GM12878 (cell line): ENCODE data around the gene ARMC9. TPM values are rescaled to one million over a fixed set of nuclear protein-coding genes. Genes with fewer than 3 reads are reported as not detected.
A peak's percentile ranks its signal among the peaks of the same experiment; 100 is the strongest.

Experiments
- CBX3 ChIP-seq: fragments of 200-600 bp; sonication (generic); IDR thresholded peaks from 2 replicates; pipeline ENCODE4 v1.6.1; 2016; ENCODE audit warnings: low read depth, borderline replicate concordance
- CHD1 ChIP-seq: IDR thresholded peaks from 2 replicates; pipeline ENCODE4 v1.6.1; 2012; ENCODE audit warnings: low read depth, low read length, improper control_type of control experiment
- ESRRA ChIP-seq: IDR thresholded peaks from 2 replicates; pipeline ENCODE4 v1.6.1; 2012; ENCODE audit warnings: mild to moderate bottlenecking, low read length, improper control_type of control experiment
- EZH2 ChIP-seq: IDR thresholded peaks from 2 replicates; pipeline ENCODE4 v1.6.1; 2012; ENCODE audit warnings: low read depth, mild to moderate bottlenecking, control low read depth, inconsistent platforms, low read length, borderline replicate concordance; ENCODE audit not compliant: control insufficient read depth
- HCFC1 ChIP-seq: fragments of 150-350 bp; IDR thresholded peaks from 2 replicates; pipeline ENCODE4 v1.6.1; 2014; ENCODE audit warnings: low read length
- HDAC2 ChIP-seq: fragments of 200-600 bp; sonication (generic); IDR thresholded peaks from 2 replicates; pipeline ENCODE4 v1.6.1; 2017
- IKZF2 ChIP-seq, 2 experiments: fragments of 450-650 bp; IDR thresholded peaks; 2 replicates each; pipeline ENCODE4 v1.6.1; 2017; ENCODE audit warnings: mild to moderate bottlenecking in 2 of 2, moderate library complexity in 2 of 2
- JUND ChIP-seq: IDR thresholded peaks from 2 replicates; pipeline ENCODE4 v1.6.1; 2012; ENCODE audit warnings: low read depth, mild to moderate bottlenecking, low read length, improper control_type of control experiment, moderate library complexity
- MEF2A ChIP-seq: IDR thresholded peaks from 2 replicates; pipeline ENCODE4 v1.6.1; 2011; ENCODE audit warnings: low read depth, mild to moderate bottlenecking, low read length, moderate library complexity; ENCODE audit not compliant: insufficient read depth
- MEF2B ChIP-seq: fragments of 450-650 bp; IDR thresholded peaks from 2 replicates; pipeline ENCODE4 v1.6.1; 2018; ENCODE audit warnings: mild to moderate bottlenecking, moderate library complexity; ENCODE audit not compliant: partially characterized antibody, poor library complexity, severe bottlenecking
- MTA3 ChIP-seq: IDR thresholded peaks from 2 replicates; pipeline ENCODE4 v1.6.1; 2012; ENCODE audit warnings: low read length, inconsistent platforms, borderline replicate concordance
- NR2F1 ChIP-seq: fragments of 450-650 bp; conservative IDR thresholded peaks from 2 replicates; pipeline ENCODE4 v1.6.1; 2017; ENCODE audit warnings: mild to moderate bottlenecking
- POLR2A ChIP-seq: IDR thresholded peaks from 2 replicates; pipeline ENCODE4 v1.6.1; 2011; ENCODE audit warnings: low read depth, mild to moderate bottlenecking, low read length
- RAD51 ChIP-seq: fragments of 450-650 bp; IDR thresholded peaks from 2 replicates; pipeline ENCODE4 v1.6.1; 2016; ENCODE audit warnings: moderate library complexity, mild to moderate bottlenecking, inconsistent platforms
- RELA ChIP-seq: fragments of 450-650 bp; IDR thresholded peaks from 2 replicates; pipeline ENCODE4 v1.8.0; 2014; ENCODE audit warnings: borderline replicate concordance; ENCODE audit not compliant: partially characterized antibody
- SMAD1 ChIP-seq: fragments of 450-650 bp; IDR thresholded peaks from 2 replicates; pipeline ENCODE4 v1.6.1; 2018; ENCODE audit warnings: mild to moderate bottlenecking, low read depth; ENCODE audit not compliant: partially characterized antibody
- SREBF1 ChIP-seq: IDR thresholded peaks from 2 replicates; pipeline ENCODE4 v1.6.1; 2012; ENCODE audit warnings: mild to moderate bottlenecking, low read length
- TARDBP ChIP-seq: IDR thresholded peaks from 2 replicates; pipeline ENCODE4 v1.6.1; 2016; ENCODE audit warnings: borderline replicate concordance
- WRNIP1 ChIP-seq: IDR thresholded peaks from 2 replicates; pipeline ENCODE4 v1.6.1; 2011; ENCODE audit warnings: low read depth, low read length, improper control_type of control experiment, borderline replicate concordance
- ZNF274 ChIP-seq: IDR thresholded peaks from one replicate; pipeline ENCODE4 v1.8.0; 2011; ENCODE audit not compliant: insufficient read length, insufficient read depth
- polyA plus RNA-seq, 11 experiments: library from polyadenylated mRNA; depleted of rRNA in 4 of 11; unstranded in 6 of 11; stranded (reverse) in 5 of 11; fragments of >200 nt; fragmentation: Nextera tagmentation in 4 of 11; fragmentation: Illumina TruSeq in 1 of 11; extraction: Ambion mirVana in 4 of 11; extraction: Trizol in 1 of 11; gene quantifications; 1 replicate in 1 of 11; 2 replicates in 10 of 11; pipeline versions ENCODE4 v1.2.1 to v1.2.3, GENCODE V29; 2011 to 2016; ENCODE audit warnings: inconsistent platforms in 2 of 11, missing spikeins in 2 of 11, low read depth in 1 of 11
- total RNA-seq, 4 experiments: library from RNA; depleted of rRNA in 3 of 4; stranded (reverse); fragments of >200 nt in 3 of 4; fragmentation: Illumina TruSeq in 1 of 4; extraction: Trizol in 1 of 4; gene quantifications; 2 replicates each; pipeline versions ENCODE4 v1.2.1 to v1.2.3, GENCODE V29; 2013 to 2021
- TF ChIP-seq, protein P1 (sequence below): fragments of 450-650 bp; IDR thresholded peaks from 2 replicates; pipeline ENCODE4 v1.6.1; 2017; ENCODE audit warnings: antibody characterized with exemption, mild to moderate bottlenecking, moderate library complexity
- TF ChIP-seq, protein P2 (sequence below): IDR thresholded peaks from 2 replicates; pipeline ENCODE4 v1.6.1; 2012; ENCODE audit warnings: low read depth, low read length, improper control_type of control experiment
- TF ChIP-seq, protein P3 (sequence below): fragments of 450-650 bp; IDR thresholded peaks from 2 replicates; pipeline ENCODE4 v1.6.1; 2018; ENCODE audit warnings: borderline replicate concordance, mild to moderate bottlenecking; ENCODE audit not compliant: partially characterized antibody
- TF ChIP-seq, protein P4 (sequence below): IDR thresholded peaks from 2 replicates; pipeline ENCODE4 v1.6.1; 2011; ENCODE audit warnings: borderline replicate concordance, low read depth, mild to moderate bottlenecking, moderate library complexity, mixed read lengths, low read length; ENCODE audit not compliant: insufficient read depth; ENCODE audit errors: extremely low read length
- TF ChIP-seq, protein P5 (sequence below): IDR thresholded peaks from 2 replicates; pipeline ENCODE4 v1.6.1; 2011; ENCODE audit warnings: low read depth, low read length, improper control_type of control experiment, borderline replicate concordance

Gene ARMC9
- total and polyA plus RNA-seq, 10 of the 15 experiments (the other 5 are each of a cell fraction or from before 2014, with no cell fraction given) = 3.8 to 21.8 (median 10.4) TPM

DNA sequence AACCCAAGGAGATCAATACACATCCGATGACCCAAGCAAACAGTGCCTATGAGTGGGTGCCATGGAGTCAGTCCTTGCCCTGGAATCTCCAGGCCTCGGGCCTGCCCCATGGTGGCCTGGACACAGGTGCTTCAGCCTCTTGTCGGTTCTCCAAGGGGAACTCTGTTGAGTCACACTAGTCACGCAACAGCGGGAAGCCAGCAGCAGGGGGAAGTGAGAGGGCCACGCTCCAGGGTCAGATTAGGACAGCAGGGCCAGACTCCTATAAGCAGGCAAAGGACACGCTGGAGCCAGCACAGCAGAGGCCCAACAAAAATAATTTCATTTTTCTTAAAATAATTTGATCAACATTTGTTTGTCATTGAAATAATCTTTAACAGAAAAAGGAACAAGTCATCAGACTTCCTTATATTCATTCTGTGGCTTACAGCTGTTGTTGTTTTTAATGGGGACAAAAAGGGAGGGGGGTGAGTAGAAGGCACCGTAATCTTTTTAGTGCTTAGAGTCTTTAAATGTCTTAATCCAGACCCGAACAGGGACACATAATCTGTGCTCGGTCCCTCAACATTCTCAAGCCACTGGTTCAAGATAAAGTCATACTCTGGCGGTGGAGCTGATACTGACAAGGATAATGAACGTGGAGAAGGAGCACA is 16.4 kb upstream of the ARMC9 start (continued):
- no peak for TF ChIP-seq EZH2
- TF ChIP-seq SREBF1 = no peak
- TF ChIP-seq JUND = no peak
- peak; percentile 47 for TF ChIP-seq RELA
- TF ChIP-seq CHD1 = no peak
- TF ChIP-seq, protein P1, sequence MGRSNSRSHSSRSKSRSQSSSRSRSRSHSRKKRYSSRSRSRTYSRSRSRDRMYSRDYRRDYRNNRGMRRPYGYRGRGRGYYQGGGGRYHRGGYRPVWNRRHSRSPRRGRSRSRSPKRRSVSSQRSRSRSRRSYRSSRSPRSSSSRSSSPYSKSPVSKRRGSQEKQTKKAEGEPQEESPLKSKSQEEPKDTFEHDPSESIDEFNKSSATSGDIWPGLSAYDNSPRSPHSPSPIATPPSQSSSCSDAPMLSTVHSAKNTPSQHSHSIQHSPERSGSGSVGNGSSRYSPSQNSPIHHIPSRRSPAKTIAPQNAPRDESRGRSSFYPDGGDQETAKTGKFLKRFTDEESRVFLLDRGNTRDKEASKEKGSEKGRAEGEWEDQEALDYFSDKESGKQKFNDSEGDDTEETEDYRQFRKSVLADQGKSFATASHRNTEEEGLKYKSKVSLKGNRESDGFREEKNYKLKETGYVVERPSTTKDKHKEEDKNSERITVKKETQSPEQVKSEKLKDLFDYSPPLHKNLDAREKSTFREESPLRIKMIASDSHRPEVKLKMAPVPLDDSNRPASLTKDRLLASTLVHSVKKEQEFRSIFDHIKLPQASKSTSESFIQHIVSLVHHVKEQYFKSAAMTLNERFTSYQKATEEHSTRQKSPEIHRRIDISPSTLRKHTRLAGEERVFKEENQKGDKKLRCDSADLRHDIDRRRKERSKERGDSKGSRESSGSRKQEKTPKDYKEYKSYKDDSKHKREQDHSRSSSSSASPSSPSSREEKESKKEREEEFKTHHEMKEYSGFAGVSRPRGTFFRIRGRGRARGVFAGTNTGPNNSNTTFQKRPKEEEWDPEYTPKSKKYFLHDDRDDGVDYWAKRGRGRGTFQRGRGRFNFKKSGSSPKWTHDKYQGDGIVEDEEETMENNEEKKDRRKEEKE = no peak
- no peak for TF ChIP-seq CBX3
- TF ChIP-seq, protein P2, sequence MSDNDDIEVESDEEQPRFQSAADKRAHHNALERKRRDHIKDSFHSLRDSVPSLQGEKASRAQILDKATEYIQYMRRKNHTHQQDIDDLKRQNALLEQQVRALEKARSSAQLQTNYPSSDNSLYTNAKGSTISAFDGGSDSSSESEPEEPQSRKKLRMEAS = no peak
- TF ChIP-seq MEF2A = 0 out of 2 replicates have a peak, but pooled peaks have one; percentile 55
- TF ChIP-seq, protein P3, sequence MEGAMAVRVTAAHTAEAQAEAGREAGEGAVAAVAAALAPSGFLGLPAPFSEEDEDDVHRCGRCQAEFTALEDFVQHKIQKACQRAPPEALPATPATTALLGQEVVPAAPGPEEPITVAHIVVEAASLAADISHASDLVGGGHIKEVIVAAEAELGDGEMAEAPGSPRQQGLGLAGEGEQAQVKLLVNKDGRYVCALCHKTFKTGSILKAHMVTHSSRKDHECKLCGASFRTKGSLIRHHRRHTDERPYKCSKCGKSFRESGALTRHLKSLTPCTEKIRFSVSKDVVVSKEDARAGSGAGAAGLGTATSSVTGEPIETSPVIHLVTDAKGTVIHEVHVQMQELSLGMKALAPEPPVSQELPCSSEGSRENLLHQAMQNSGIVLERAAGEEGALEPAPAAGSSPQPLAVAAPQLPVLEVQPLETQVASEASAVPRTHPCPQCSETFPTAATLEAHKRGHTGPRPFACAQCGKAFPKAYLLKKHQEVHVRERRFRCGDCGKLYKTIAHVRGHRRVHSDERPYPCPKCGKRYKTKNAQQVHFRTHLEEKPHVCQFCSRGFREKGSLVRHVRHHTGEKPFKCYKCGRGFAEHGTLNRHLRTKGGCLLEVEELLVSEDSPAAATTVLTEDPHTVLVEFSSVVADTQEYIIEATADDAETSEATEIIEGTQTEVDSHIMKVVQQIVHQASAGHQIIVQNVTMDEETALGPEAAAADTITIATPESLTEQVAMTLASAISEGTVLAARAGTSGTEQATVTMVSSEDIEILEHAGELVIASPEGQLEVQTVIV = no peak
- TF ChIP-seq RAD51 = no peak
- TF ChIP-seq NR2F1 = peak; percentile 64; the same call in 1 of the 2 replicates
- TF ChIP-seq, protein P4, sequence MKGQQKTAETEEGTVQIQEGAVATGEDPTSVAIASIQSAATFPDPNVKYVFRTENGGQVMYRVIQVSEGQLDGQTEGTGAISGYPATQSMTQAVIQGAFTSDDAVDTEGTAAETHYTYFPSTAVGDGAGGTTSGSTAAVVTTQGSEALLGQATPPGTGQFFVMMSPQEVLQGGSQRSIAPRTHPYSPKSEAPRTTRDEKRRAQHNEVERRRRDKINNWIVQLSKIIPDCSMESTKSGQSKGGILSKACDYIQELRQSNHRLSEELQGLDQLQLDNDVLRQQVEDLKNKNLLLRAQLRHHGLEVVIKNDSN = no peak
- peak; percentile 91 to 92 for TF ChIP-seq IKZF2 (IDR thresholded peaks at IDR 0.05)
- no peak for TF ChIP-seq TARDBP
- no peak for TF ChIP-seq ZNF274
- 0 out of 2 replicates have a peak, but pooled peaks have one; percentile 22 for TF ChIP-seq POLR2A
- TF ChIP-seq, protein P5, sequence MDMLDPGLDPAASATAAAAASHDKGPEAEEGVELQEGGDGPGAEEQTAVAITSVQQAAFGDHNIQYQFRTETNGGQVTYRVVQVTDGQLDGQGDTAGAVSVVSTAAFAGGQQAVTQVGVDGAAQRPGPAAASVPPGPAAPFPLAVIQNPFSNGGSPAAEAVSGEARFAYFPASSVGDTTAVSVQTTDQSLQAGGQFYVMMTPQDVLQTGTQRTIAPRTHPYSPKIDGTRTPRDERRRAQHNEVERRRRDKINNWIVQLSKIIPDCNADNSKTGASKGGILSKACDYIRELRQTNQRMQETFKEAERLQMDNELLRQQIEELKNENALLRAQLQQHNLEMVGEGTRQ = no peak
- no peak for TF ChIP-seq SMAD1
- TF ChIP-seq MTA3 = no peak
- no peak for TF ChIP-seq WRNIP1
- no peak for TF ChIP-seq HDAC2
- TF ChIP-seq HCFC1 = no peak
- TF ChIP-seq MEF2B = peak; percentile 16
- no peak for TF ChIP-seq ESRRA
